GM12875 (cell line): Measurements from ENCODE around the gene RAPGEF5.

ENCODE experiments used
- H3K4me3 ChIP-seq: one replicate; pipeline ENCODE4 v1.5.1; 2011; ENCODE audit warnings: low read depth, low read length, control low read depth
- TF ChIP-seq, protein P1 (sequence below): IDR thresholded peaks from 2 replicates; pipeline ENCODE4 v1.5.1; 2011; ENCODE audit warnings: low read depth, mild to moderate bottlenecking, control low read depth, inconsistent platforms, low read length, moderate library complexity, borderline replicate concordance; ENCODE audit not compliant: insufficient read depth

RAPGEF5 gene

DNA sequence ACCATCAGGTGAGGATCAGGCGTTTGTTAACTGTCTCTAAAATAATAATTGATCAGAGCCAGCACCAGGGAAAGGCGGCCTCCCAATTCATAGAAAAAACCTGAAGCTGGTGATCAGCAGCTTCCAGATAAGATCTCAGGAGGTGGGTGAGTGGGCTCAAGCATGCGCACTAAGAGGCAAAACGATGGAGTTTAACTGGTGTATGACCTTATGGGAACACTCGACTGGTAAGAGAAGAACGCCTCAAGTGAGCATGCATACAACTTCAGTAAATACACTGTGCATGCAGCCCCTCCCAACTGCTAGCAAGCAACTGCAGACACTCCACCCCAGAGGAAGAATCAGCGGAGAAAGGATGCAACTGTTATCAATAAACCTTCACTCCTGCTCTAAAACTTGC lies 18.1 kb downstream of the RAPGEF5 start:
- no peak overlapping the region for H3K4me3 ChIP-seq
- TF ChIP-seq, protein P1, sequence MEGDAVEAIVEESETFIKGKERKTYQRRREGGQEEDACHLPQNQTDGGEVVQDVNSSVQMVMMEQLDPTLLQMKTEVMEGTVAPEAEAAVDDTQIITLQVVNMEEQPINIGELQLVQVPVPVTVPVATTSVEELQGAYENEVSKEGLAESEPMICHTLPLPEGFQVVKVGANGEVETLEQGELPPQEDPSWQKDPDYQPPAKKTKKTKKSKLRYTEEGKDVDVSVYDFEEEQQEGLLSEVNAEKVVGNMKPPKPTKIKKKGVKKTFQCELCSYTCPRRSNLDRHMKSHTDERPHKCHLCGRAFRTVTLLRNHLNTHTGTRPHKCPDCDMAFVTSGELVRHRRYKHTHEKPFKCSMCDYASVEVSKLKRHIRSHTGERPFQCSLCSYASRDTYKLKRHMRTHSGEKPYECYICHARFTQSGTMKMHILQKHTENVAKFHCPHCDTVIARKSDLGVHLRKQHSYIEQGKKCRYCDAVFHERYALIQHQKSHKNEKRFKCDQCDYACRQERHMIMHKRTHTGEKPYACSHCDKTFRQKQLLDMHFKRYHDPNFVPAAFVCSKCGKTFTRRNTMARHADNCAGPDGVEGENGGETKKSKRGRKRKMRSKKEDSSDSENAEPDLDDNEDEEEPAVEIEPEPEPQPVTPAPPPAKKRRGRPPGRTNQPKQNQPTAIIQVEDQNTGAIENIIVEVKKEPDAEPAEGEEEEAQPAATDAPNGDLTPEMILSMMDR, result no peak

DNA sequence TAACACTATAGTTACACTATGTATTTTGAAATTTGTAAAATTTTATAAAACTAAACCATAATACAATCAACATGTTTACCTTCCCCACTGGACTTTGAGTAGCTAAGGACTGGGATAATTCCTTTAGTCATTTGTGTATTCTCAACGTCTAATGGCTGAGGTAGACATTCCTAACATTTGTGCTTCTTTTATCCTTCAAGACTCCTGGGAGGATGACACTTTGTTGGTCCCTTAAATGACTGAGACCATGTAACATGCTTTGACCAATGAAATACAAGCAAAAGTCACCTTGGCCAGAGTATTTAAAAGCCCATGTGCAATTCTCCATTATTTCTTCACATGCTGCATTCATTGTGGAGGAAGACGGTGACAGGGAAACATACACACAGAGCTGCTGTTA lies 18.5 kb downstream of the RAPGEF5 start:
- TF ChIP-seq, protein P1, result no peak
- no peak overlapping the region for H3K4me3 ChIP-seq

DNA sequence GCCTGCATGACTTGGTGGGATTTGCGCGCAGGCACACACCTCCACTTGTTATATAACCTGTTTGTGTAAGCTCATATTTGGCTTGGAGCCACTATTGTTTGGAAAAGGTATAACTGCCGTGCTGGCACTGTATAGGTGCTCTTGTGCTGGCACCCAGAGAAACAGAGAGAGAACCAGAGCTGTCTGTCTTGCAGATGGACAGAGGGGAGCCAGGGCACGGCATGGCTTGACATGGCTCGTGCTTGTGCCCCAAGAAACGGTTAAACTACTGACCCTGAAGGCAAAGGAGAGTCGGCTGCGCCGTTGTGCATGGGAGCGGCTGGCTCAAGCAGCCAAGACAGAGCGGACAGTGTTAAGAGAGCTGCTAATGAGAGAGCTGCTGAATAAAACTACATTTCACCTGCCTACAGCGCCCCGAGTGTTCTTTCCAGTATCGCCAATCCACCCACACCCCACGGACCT lies 23.2 kb downstream of the RAPGEF5 start:
- TF ChIP-seq, protein P1, result no peak
- no peak overlapping the region for H3K4me3 ChIP-seq

DNA sequence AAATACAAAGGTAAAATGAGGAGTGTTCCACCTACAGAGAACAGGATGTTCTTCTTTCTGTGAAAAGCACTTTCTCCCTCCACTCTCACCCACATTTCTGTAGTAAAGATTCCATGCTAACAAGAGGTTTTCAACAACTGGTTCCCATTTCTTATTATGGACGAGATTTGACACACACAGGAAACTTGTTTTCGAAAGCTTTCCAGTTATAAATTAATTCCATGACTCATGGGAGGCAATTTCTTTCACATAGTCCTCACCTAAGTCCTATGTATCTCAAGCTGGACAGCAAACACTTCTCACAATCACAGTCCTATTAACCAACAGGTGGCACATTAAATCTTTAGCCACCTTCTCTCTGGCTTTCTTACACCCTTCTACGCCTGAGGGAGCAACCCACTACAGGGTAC lies 24.5 kb downstream of the RAPGEF5 start:
- TF ChIP-seq, protein P1, result no peak
- H3K4me3 ChIP-seq, result no peak overlapping the region

DNA sequence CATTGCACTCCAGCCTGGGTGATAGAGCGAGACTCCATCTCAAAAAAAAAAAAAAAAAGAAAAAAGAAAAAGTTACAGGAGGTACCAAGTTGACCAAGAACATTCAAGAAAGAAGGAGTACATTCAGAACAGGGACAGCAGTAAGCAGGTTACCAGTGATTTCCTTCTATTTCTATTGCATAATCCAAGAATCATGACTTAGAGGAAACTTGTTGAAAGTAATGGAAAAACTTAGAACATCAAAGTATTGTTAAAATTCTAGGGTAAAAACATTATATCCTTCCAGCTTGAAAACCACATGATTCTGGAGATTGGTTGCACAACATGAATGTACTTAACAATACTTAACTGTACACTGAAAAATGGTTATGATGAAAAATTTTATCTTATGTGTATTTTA lies 25.2 kb downstream of the RAPGEF5 start:
- TF ChIP-seq, protein P1, result no peak
- H3K4me3 ChIP-seq, result no peak overlapping the region

DNA sequence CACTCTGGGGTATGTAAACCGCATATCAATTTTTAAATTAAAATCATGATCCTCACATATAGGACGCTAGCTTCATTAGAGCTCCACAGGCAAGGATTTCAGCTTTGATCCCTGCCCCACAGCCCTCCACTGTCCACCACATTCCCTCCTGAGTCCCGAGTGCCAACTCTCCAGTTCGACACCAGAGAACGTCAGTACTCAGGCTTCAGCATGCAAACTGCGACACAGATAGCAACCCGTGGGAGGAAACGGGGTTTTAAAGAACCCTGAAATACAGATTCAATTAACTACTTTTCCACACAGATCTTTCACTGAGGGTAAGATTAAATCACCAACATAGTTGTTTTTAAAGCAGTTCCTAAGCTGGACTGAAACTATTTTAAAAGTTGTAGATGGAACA lies 26.1 kb downstream of the RAPGEF5 start:
- H3K4me3 ChIP-seq, result no peak overlapping the region
- TF ChIP-seq, protein P1, result no peak

DNA sequence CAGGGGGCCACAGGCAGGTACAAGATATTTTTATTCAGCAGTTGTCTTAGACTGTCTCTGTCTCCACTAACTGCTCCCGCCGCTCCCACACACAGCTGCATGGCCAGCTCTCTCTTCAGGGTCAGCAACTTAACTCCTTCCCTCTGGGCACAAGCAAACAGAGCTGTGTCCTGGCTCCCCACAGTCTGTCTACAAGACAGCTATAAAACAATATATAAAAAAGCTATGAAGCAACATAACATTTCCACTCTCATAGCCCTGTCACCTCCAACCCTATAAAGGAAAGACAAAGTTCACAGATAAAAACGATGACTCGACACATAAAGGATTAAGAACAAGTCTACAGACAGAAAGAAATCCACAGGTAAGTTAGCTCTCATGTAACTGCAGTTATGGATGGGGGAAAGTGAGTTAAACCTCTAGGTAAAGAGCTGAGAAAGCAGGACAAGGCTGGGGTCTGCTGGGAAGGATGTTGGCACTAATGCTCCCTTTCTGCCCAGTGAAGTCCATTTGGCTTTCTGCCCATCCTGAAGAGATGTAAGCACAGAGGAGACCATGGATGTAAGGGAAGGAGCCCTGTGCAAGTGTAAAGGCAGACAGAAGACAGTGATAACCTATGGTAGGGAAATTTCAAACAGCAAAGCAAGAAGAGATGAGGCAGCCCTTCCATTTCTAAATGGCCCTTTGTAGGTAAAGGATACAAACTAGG lies 27.0 kb downstream of the RAPGEF5 start:
- TF ChIP-seq, protein P1, result no peak
- H3K4me3 ChIP-seq, result no peak overlapping the region
